Neural progenitor cell (in vitro differentiated cells): ENCODE data around the gene MPPE1. TPM values are rescaled to one million over a fixed set of nuclear protein-coding genes. Genes with fewer than 3 reads are reported as not detected.

ENCODE experiments used
- DNase-seq: peaks from one replicate; pipeline ENCODE4 v3.0.0-alpha.2; 2016; ENCODE audit warnings: low spot score
- H2AFZ ChIP-seq: fragments of 200-600 bp; sonication (generic); replicated peaks from 2 replicates; pipeline ENCODE4 v1.6.1; 2016; ENCODE audit warnings: antibody characterized with exemption
- H3F3A ChIP-seq: fragments of 200-600 bp; sonication (generic); 2 replicates; pipeline ENCODE4 v1.6.1; 2016; ENCODE audit warnings: antibody characterized with exemption, low read depth
- H3K27ac ChIP-seq: fragments of 200-600 bp; sonication (generic); 2 replicates; pipeline ENCODE4 v1.5.1; 2016; ENCODE audit warnings: mild to moderate bottlenecking
- H3K27me3 ChIP-seq: fragments of 200-600 bp; sonication (generic); 2 replicates; pipeline ENCODE4 v1.6.1; 2016; ENCODE audit warnings: mild to moderate bottlenecking, moderate library complexity
- H3K36me3 ChIP-seq: fragments of 200-600 bp; sonication (generic); 2 replicates; pipeline ENCODE4 v1.5.1; 2016
- H3K4me1 ChIP-seq: fragments of 200-600 bp; sonication (generic); 2 replicates; pipeline ENCODE4 v1.6.1; 2016; ENCODE audit warnings: mixed run types
- H3K4me2 ChIP-seq: fragments of 200-600 bp; sonication (generic); 2 replicates; pipeline ENCODE4 v1.6.1; 2016
- H3K4me3 ChIP-seq: fragments of 200-600 bp; sonication (generic); 2 replicates; pipeline ENCODE4 v1.5.1; 2016
- H3K79me2 ChIP-seq: fragments of 200-600 bp; sonication (generic); 2 replicates; pipeline ENCODE4 v1.6.1; 2016; ENCODE audit warnings: low read depth
- H3K9ac ChIP-seq: fragments of 200-600 bp; sonication (generic); 2 replicates; pipeline ENCODE4 v1.6.1; 2016
- H3K9me3 ChIP-seq: fragments of 200-600 bp; sonication (generic); 2 replicates; pipeline ENCODE4 v1.5.1; 2016; ENCODE audit warnings: low read depth
- H4K20me1 ChIP-seq: fragments of 200-600 bp; sonication (generic); 2 replicates; pipeline ENCODE4 v1.6.1; 2016; ENCODE audit warnings: low read depth
- H3K27ac Mint-ChIP-seq: 3 replicates; pipeline ENCODE4 v1.8.0; 2021; ENCODE audit warnings: mixed read lengths
- H3K27me3 Mint-ChIP-seq: 2 replicates; pipeline ENCODE4 v1.8.0; 2022; ENCODE audit warnings: low read depth, mild to moderate bottlenecking, inconsistent platforms, moderate library complexity, mixed read lengths; ENCODE audit not compliant: insufficient read depth
- H3K36me3 Mint-ChIP-seq: 3 replicates; pipeline ENCODE4 v1.8.0; 2021; ENCODE audit warnings: mixed read lengths
- H3K4me1 Mint-ChIP-seq: 3 replicates; pipeline ENCODE4 v1.8.0; 2021; ENCODE audit warnings: mixed read lengths
- H3K4me3 Mint-ChIP-seq: 3 replicates; pipeline ENCODE4 v1.8.0; 2021; ENCODE audit warnings: mild to moderate bottlenecking, moderate library complexity, mixed read lengths
- H3K9me3 Mint-ChIP-seq: 3 replicates; pipeline ENCODE4 v1.8.0; 2020; ENCODE audit warnings: mixed read lengths
- EZH2 ChIP-seq: fragments of 200-600 bp; sonication (generic); IDR thresholded peaks from 2 replicates; pipeline ENCODE4 v1.6.1; 2017; ENCODE audit warnings: antibody characterized with exemption, mild to moderate bottlenecking, moderate library complexity
- EZH2phosphoT487 ChIP-seq: fragments of 200-600 bp; sonication (generic); IDR thresholded peaks from 2 replicates; pipeline ENCODE4 v1.6.1; 2017; ENCODE audit warnings: antibody characterized with exemption
- total RNA-seq: library from RNA; depleted of rRNA; stranded (reverse); fragments of >200 nt; gene quantifications from 2 replicates; pipeline ENCODE4 v1.2.3, GENCODE V29; 2015; ENCODE audit warnings: low replicate concordance
- TF ChIP-seq, protein P1 (sequence below): fragments of 200-600 bp; sonication (generic); IDR thresholded peaks from 2 replicates; pipeline ENCODE4 v1.5.1; 2017; ENCODE audit warnings: antibody characterized with exemption, mild to moderate bottlenecking

MPPE1 gene
- total RNA-seq, 1 donor from 2014 or later, result 17.3 TPM

DNA sequence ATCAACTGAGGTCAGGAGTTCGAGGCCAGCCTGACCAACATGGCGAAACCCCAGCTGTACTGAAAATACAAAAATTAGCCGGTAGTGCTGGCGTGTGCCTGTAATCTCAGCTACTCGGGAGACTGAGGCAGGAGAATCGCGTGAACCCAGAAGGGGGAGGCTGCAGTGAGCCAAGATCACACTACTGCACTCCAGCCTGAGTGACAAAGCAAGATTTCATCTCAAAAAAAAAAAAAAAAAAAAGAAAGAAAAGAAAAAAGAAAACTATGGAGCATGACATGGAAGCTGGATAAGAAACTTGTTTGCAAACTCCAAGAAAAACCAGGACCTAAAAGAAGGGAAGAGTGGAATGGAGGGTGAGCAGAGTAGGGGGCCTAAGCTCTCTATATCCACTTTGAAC is 58.8 kb downstream of the MPPE1 start:
- Mint-ChIP-seq H3K4me3 (peak overlapping the region; percentile 59), H3K36me3 (peaks cover 2% of the 10 kb centered on the region), H3K27ac (no peak overlapping the region)

DNA sequence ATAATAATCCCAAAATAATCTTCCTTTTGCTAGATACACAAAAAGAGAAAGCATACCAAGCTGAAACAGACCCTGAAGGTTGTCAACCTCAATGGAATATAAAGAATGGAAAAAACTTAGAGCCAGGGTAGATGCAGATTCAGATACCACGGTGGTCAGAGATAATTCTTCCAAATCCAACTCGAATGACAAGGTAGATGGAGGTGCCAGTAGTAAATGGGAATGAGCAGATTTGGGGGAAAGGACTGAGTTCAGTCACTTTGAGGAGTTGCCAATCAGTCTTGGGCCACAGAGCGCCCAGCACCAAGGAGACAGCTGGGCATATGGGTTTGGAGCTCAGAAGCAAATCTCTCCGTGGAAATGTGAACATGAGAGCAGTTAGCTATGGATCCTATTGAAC is 60.3 kb downstream of the MPPE1 start:
- peaks cover 16% of the 10 kb centered on the region for H3K79me2 ChIP-seq
- H4K20me1 ChIP-seq, result peaks cover 8% of the 10 kb centered on the region
- no peak for TF ChIP-seq EZH2phosphoT487
- TF ChIP-seq, protein P1, sequence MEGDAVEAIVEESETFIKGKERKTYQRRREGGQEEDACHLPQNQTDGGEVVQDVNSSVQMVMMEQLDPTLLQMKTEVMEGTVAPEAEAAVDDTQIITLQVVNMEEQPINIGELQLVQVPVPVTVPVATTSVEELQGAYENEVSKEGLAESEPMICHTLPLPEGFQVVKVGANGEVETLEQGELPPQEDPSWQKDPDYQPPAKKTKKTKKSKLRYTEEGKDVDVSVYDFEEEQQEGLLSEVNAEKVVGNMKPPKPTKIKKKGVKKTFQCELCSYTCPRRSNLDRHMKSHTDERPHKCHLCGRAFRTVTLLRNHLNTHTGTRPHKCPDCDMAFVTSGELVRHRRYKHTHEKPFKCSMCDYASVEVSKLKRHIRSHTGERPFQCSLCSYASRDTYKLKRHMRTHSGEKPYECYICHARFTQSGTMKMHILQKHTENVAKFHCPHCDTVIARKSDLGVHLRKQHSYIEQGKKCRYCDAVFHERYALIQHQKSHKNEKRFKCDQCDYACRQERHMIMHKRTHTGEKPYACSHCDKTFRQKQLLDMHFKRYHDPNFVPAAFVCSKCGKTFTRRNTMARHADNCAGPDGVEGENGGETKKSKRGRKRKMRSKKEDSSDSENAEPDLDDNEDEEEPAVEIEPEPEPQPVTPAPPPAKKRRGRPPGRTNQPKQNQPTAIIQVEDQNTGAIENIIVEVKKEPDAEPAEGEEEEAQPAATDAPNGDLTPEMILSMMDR, result no peak
- no peak for TF ChIP-seq EZH2
- Mint-ChIP-seq H3K27me3 (peaks cover 2% of the 10 kb centered on the region), H3K36me3 (peaks cover 2% of the 10 kb centered on the region), H3K27ac (no peak overlapping the region), H3K4me1 (peaks cover 29% of the 10 kb centered on the region), H3K9me3 (no peaks in the 10 kb centered on the region), H3K4me3 (no peak overlapping the region)
- no peak overlapping the region for H3K27ac ChIP-seq
- no peaks in the 10 kb centered on the region for H3K36me3 ChIP-seq
- no peak overlapping the region for H3K9ac ChIP-seq
- H3K4me2 ChIP-seq, result no peak overlapping the region
- no peak overlapping the region for H2AFZ ChIP-seq
- peaks cover 13% of the 10 kb centered on the region for H3K4me1 ChIP-seq
- no peak overlapping the region for H3K4me3 ChIP-seq
- H3K27me3 ChIP-seq, result no peaks in the 10 kb centered on the region
- peaks cover 14% of the 10 kb centered on the region for H3F3A ChIP-seq
- H3K9me3 ChIP-seq, result no peaks in the 10 kb centered on the region
- DNase-seq, result no peak

More for the DNA sequence above, 58.8 kb downstream of the MPPE1 start:
- H3K27me3 Mint-ChIP-seq, result peaks cover 2% of the 10 kb centered on the region
- no peak for DNase-seq
- H3K4me2 ChIP-seq, result no peak overlapping the region
- peaks cover 18% of the 10 kb centered on the region for H4K20me1 ChIP-seq
- no peaks in the 10 kb centered on the region for H3K9me3 Mint-ChIP-seq
- TF ChIP-seq EZH2 (no peak), EZH2phosphoT487 (no peak)
- TF ChIP-seq, protein P1, result no peak
- H3K4me3 ChIP-seq, result no peak overlapping the region
- H3F3A ChIP-seq, result peaks cover 15% of the 10 kb centered on the region
- peaks cover 38% of the 10 kb centered on the region for H3K4me1 Mint-ChIP-seq
- peaks cover 20% of the 10 kb centered on the region for H3K4me1 ChIP-seq
- H3K9ac ChIP-seq, result no peak overlapping the region
- H3K79me2 ChIP-seq, result peaks cover 31% of the 10 kb centered on the region
- no peaks in the 10 kb centered on the region for H3K27me3 ChIP-seq
- H2AFZ ChIP-seq, result no peak overlapping the region
- no peak overlapping the region for H3K27ac ChIP-seq
- H3K36me3 ChIP-seq, result no peaks in the 10 kb centered on the region
- H3K9me3 ChIP-seq, result no peaks in the 10 kb centered on the region

DNA sequence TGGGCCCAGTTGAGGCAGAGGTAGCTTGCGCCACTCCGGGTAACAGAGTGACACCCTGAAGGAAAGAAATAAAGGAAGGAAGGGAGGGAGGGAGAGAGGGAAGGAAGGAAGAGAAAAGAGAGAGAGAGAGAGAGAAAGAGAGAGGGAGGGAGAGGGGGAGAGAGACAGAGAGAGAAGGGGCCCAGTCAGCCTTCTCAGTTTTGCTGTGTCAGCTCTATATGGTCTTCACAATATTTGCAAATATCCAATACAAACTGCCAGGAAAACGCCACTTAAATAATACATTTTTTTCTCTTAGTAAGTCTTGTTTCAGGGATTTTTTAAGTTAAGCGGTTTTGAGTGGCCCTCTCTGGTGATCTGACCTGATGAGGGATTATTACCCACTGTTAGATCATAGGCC is 62.5 kb downstream of the MPPE1 start:
- Histone ChIP-seq H3K9ac (no peak overlapping the region), H3F3A (peaks cover 11% of the 10 kb centered on the region), H3K4me1 (peaks cover 13% of the 10 kb centered on the region), H2AFZ (no peak overlapping the region), H3K9me3 (no peaks in the 10 kb centered on the region), H3K27ac (no peak overlapping the region), H3K36me3 (no peaks in the 10 kb centered on the region), H3K4me3 (no peak overlapping the region), H3K4me2 (no peak overlapping the region), H3K79me2 (no peaks in the 10 kb centered on the region), H3K27me3 (no peaks in the 10 kb centered on the region), H4K20me1 (no peaks in the 10 kb centered on the region)
- Mint-ChIP-seq H3K27me3 (no peaks in the 10 kb centered on the region), H3K4me1 (peaks cover 20% of the 10 kb centered on the region), H3K36me3 (no peaks in the 10 kb centered on the region), H3K4me3 (no peak overlapping the region), H3K9me3 (no peaks in the 10 kb centered on the region), H3K27ac (no peak overlapping the region)
- DNase-seq, result no peak
- no peak for TF ChIP-seq EZH2

DNA sequence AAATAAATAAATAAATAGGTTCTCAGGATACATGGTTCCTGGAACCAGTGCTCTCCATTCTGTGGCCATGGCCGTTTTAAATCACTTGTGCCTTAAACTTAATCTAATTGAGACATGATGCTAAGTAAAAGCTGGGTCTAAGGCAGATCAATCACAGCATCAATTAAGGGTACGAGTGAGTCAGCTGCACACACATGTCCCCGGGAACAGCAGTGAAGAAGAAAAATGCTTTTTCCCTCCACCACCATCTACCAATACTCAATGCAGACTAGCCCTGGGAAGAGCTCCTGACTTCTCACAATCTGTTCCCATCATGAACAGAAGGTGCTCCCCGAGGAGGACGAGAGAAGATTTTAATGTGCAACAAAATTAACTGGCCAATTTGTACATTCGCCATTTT is 63.7 kb downstream of the MPPE1 start:
- no peaks in the 10 kb centered on the region for H4K20me1 ChIP-seq
- no peaks in the 10 kb centered on the region for H3F3A ChIP-seq
- H3K4me1 Mint-ChIP-seq, result peaks cover 18% of the 10 kb centered on the region
- no peaks in the 10 kb centered on the region for H3K36me3 ChIP-seq
- no peaks in the 10 kb centered on the region for H3K79me2 ChIP-seq
- no peaks in the 10 kb centered on the region for H3K9me3 Mint-ChIP-seq
- H3K9me3 ChIP-seq, result no peaks in the 10 kb centered on the region
- H3K4me2 ChIP-seq, result no peak overlapping the region
- H3K4me3 Mint-ChIP-seq, result no peak overlapping the region
- no peaks in the 10 kb centered on the region for H3K36me3 Mint-ChIP-seq
- H3K27ac Mint-ChIP-seq, result no peak overlapping the region
- H3K9ac ChIP-seq, result no peak overlapping the region
- no peaks in the 10 kb centered on the region for H3K27me3 ChIP-seq
- H3K27ac ChIP-seq, result no peak overlapping the region
- no peak for DNase-seq
- no peaks in the 10 kb centered on the region for H3K27me3 Mint-ChIP-seq
- H2AFZ ChIP-seq, result no peak overlapping the region
- no peak overlapping the region for H3K4me3 ChIP-seq
- TF ChIP-seq EZH2phosphoT487, result no peak
- TF ChIP-seq, protein P1, result no peak
- TF ChIP-seq EZH2, result no peak
- peaks cover 13% of the 10 kb centered on the region for H3K4me1 ChIP-seq
